Measurements from ENCODE around the gene BRD9.
"Not testable (repeated sequence)": the region's sequence is repeated elsewhere in the genome, so short reads cannot be mapped to it uniquely, and the experiment has no call there.

BRD9 gene

GRCh38 chr5:902129-902916, 9.7 kb upstream of the BRD9 start:
- no peak for DNase-seq (ENCODE audit: low read depth)

DNA sequence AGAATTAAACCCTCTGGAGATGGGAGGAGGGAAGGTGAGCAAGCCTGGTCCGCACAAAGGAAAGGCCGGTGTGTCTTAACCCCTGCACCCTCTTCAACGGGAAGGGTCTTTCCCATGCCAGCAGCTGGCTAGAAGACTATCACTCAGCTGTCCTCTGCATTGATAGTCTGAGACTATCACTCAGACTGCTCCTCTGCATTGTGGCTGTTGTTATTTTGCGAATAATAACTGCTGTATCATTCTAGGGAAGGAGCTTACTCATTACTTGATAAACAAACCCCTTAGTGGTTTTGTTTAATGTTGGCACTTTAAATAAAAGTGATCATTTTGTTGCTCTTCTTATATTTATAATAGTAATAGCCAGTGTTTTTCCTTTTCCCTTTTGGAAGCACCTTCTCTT, 8.2 kb upstream of the BRD9 start:
- no peak for DNase-seq (ENCODE audit: low read depth)

- no peak for DNase-seq (ENCODE audit: low read depth)
These were observed 1.1 kb upstream of the BRD9 start for GRCh38 chr5:893711-894110.

DNA sequence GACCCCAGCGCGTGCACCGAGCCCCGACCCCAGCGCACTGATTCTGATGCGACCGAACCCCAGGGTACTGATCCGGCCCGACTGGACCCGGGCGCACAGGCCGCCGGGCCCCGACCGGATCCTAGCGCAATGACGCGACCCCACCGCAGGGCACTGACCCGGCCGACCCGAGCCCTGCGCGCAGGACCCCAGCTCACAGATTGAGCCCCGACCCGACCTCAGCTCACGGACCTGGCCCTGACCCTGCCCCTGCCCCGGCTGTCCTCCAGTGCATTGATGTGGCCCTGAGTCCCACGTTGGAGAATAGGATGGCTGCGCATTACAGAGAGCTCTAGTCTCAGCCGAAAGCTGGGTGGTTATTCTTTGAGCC, 521 bp upstream of the BRD9 start:
- DNase-seq (ENCODE audit: low read depth): no peak

GRCh38 chr5:891837-892393, 686 bp downstream of the BRD9 start:
- DNase-seq (ENCODE audit: low read depth): no peak

DNA sequence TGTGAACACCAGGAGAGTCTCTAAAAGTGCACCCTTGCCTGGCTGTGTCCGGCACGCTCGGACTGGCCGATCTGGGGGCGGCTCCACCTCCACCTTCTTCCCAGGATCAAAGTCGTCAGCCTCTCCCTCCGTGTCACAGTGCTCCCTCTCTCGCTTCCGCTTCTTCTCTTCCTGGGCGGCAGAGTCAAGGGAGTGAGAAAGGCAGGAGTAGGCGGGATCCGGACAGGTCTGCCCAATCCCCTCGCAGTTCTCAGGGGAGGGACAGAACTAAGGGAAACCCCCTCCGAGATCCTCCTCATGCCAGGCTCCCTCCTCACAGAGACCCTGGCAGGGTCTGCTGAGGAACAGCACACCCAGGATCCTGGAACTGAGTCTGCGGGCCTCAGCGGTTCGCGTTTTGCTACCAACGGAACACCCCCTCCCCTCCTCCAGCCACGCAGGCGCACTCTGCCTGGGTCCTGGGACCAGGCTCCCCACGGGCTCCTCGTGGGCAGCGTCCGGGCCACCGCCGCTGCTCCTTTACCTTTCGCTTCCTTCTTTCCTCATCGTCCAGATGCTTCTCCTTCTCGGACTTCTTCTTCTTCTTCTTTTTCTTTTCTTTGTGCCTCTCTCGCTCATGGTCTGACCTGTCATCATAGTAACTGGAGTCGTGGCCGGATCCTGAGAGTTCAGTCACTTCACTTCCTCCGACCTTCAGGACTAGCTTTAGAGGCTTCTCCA, 1.3 kb downstream of the BRD9 start:
- DNase-seq (ENCODE audit: low read depth): no peak

GRCh38 chr5:889075-889710, 3.4 kb downstream of the BRD9 start:
- no peak for DNase-seq (ENCODE audit: low read depth)

DNA sequence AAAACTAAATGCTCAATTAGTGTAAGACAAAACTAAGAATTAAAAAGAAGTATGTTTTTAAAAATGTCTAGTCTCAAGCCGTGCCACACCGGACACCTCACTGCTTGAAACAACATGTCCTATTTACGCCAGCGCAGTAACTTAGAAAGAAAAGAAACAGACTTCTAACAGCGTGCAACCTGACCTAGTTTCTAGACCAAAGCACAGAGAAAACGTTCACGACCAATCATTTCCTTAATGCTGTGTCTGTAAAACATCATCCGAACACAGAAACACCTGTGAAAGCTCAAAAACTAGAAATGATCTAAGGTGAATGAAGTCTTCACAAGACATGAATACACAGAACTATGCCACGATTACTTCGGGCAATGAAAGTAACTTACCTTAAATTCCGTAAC, 4.0 kb downstream of the BRD9 start:
- DNase-seq (ENCODE audit: low read depth): no peak

DNA sequence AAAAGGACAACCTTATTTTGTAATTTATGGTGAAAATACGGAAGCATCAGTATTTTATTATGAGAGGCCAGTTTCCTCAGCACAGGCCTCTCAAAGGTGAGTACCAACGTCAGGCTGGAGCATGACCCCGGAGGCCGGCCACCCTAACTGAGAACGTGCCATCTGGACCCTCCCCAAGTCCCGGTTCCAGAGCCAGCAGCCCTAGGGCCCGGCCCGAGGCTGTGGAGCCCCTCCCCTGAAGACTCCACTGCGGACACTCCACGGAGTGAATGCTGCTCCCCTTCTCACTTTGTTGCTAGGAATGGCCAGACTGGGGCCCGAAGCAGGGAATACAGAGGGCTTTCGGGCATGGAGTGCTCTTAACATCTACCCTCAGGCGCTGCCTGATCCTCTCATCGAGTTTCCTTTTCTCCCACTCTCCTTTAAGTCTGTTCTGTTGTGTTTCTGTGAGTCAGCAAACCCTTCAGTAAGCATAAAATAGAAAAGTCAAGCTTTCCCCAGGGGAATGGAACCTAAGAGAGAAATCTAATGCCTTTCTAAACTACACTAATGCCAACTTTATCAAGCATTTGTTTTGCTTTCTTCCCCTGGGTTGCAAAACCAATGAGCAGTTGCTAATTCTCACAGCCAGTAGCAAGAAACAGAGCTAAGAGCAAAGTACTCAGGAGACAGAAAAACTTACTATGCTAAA, 4.5 kb downstream of the BRD9 start:
- no peak for DNase-seq (ENCODE audit: low read depth)

GRCh38 chr5:886716-887325, 5.8 kb downstream of the BRD9 start:
- no peak for DNase-seq (ENCODE audit: low read depth)

- no peak for DNase-seq (ENCODE audit: low read depth)
These were observed 6.6 kb downstream of the BRD9 start for GRCh38 chr5:886036-886435.

GRCh38 chr5:885529-885928, 7.1 kb downstream of the BRD9 start:
- no peak for DNase-seq (ENCODE audit: low read depth)

DNA sequence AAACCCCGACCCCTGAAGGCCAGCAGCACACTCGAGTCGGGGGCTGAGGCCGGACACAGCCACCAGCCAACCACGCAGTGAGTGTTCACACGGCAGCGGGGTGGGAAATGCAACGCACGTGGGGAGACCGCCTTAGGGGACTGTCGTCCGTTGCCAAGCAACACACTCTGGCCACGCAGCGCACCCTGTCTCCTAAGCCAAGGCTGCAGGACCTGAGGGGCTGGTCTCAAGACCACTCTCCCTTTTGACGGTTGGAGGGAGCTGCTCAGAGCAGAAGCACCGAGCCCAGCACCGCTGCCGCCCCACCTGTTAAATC, 7.5 kb downstream of the BRD9 start:
- no peak for DNase-seq (ENCODE audit: low read depth)

DNA sequence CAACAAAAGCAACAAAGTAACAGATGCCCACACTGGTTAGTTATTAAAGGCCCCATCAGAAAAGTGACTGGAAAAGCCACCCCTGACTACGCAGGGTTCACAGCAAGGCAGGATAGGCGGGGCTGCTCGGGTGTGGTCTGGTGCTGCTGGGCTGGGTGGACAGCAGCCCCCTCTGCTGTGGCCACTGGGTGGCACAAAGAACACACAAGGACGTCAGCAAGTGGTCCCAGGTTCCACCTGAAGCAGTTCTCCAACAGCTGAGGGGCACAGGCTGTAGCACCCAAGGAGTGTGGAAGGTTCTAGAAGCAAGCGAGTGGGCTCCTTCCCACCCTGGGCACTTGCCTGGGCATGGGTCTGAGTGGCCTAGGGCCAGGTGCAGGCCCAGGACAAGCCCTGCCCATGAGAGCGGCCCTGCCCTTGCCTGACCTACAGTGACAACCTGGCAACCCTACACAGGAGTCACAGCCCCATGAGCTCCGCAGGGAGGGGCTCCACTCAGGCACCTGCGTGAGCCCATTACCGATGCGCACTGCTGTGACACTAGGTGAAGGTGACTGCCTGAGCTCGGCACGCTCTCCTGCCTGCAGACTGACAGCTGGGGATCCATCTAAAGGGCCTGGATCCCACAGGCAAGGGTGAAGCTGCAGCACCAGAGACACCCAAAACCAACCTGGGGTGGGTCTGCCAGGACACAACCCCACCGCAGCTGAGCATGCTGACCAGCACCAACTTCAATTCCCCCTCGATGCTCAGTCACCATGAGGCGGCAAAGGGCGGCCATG, 8.1 kb downstream of the BRD9 start:
- no peak for DNase-seq (ENCODE audit: low read depth)

GRCh38 chr5:883475-884181, 9.0 kb downstream of the BRD9 start:
- DNase-seq (ENCODE audit: low read depth): no peak

DNA sequence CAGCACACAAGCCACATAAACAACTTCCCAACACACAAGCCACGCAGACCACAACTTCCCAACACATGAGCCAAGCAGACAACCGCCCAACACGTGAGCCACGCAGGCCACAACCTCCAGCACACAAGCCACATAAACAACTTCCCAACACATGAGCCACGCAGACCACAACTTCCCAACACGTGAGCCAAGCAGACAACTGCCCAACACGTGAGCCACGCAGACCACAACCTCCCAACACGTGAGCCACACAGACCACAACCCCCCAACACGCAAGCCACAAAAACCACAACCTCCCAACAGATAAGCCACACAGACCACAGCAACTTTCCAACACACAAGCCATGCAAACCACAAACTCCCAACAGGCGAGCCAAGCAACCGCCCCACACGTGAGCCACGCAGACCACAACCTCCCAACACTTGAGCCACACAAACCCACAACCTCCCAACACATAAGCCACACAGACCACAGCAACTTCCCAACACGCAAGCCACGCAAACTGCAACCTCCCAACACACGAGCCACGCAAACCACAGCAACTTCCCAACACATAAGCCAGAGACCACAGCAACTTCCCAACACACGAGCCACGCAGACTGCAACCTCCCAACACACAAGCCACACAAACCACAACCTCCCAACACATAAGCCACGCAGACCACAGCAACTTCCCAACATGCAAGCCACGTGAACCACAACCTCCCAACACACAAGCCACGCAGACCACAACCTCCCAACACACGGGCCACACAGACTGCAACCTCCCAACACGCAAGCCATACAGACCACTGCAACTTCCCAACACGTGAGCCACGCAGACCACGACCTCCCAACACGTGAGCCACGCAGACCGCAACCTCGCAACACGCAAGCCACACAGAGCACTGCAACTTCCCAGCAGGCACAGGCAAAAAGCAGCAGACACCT, 10.1 kb downstream of the BRD9 start:
- no peak for DNase-seq (ENCODE audit: low read depth)

GRCh38 chr5:881551-881935, 11.1 kb downstream of the BRD9 start:
- DNase-seq (ENCODE audit: low read depth): no peak

DNA sequence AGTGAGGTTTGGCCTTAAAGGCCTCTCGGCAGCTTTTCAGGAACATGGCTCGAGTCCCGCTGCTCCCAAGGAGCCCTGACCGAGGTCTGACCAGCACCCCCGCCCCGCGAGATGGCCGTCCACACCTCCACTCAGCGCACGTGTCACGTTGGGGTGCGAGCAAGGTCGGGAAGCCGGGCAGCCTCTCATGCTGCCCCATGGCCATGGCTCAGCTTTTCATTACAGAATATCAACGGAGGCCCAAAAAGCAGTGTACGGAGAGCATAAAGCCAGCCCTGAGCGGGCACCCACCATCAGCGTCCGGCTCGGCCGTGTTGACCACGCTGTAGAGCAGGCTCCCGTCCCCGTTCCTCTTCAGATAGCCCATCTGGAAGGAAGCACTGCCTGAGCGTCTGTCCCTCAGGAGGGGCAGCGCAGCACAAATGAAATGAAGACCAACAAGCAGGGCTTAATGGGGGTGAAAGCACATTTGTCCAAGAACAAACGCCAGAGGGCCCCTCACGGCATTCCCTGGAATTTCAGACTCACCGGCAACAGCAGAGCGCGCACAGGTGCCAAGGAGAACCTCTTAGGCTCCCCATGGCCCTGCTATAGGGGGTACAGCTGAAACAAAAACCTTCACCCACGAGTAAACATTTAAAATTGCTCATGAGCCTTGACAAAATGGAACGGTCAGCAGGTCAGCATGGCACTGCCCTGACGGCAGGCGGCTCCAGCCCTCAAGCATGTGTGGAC, 11.6 kb downstream of the BRD9 start:
- no peak for DNase-seq (ENCODE audit: low read depth)

GRCh38 chr5:878677-879076, 13.9 kb downstream of the BRD9 start:
- DNase-seq (ENCODE audit: low read depth): not testable (repeated sequence)

Measured in stimulated activated CD8-positive, alpha-beta memory T cell treated with anti-CD3 and anti-CD28 coated beads, Interleukin-15, amount 100 ng/mL, for 1 hour (primary cell).